Spleen (tissue), 11 donors: ENCODE measurements around the gene STXBP6. TPM values are rescaled to one million over a fixed set of nuclear protein-coding genes. Genes with fewer than 3 reads are reported as not detected.

Experiments
- DNase-seq: peaks from one replicate; pipeline ENCODE4 v3.0.0-alpha.2; 2020
- H3K27ac ChIP-seq, 8 donors: fragments of 200-600 bp; sonication (generic) in 7 of 8; 1 replicate in 4 of 8; 2 replicates in 4 of 8; pipeline versions ENCODE4 v1.5.0 to v1.8.0; 2016 to 2021; ENCODE audit warnings: inconsistent platforms in 4 of 8, mild to moderate bottlenecking in 4 of 8, moderate library complexity in 1 of 8
- H3K27me3 ChIP-seq, 7 donors: fragments of 200-600 bp; sonication (generic) in 6 of 7; replicated peaks in 1 of 7; 1 replicate in 4 of 7; 2 replicates in 3 of 7; pipeline versions ENCODE4 v1.5.0 to v1.8.0; 2016 to 2021; ENCODE audit warnings: inconsistent platforms in 3 of 7, mild to moderate bottlenecking in 1 of 7
- H3K36me3 ChIP-seq, 6 donors: fragments of 200-600 bp; sonication (generic) in 5 of 6; 1 replicate in 4 of 6; 2 replicates in 2 of 6; pipeline versions ENCODE4 v1.5.0 to v1.8.0; 2016 to 2021; ENCODE audit warnings: inconsistent platforms in 2 of 6
- H3K4me1 ChIP-seq, 6 donors: fragments of 200-600 bp; sonication (generic) in 5 of 6; 1 replicate in 3 of 6; 2 replicates in 3 of 6; pipeline versions ENCODE4 v1.5.0 to v1.8.0; 2016 to 2021; ENCODE audit warnings: inconsistent platforms in 3 of 6
- H3K4me3 ChIP-seq, 8 donors: fragments of 200-600 bp; sonication (generic) in 7 of 8; 1 replicate in 4 of 8; 2 replicates in 4 of 8; pipeline versions ENCODE4 v1.5.0 to v1.8.0; 2016 to 2021; ENCODE audit warnings: inconsistent platforms in 4 of 8, mild to moderate bottlenecking in 4 of 8, moderate library complexity in 2 of 8
- H3K9me3 ChIP-seq, 8 donors: fragments of 200-600 bp; sonication (generic) in 7 of 8; 1 replicate in 4 of 8; 2 replicates in 4 of 8; pipeline versions ENCODE4 v1.5.0 to v1.8.0; 2016 to 2021; ENCODE audit warnings: inconsistent platforms in 4 of 8
- POLR2A ChIP-seq, 3 donors: fragments of 450-650 bp; IDR thresholded peaks; one replicate each; pipeline ENCODE4 v1.5.1; 2017; ENCODE audit warnings: antibody characterized with exemption in 3 of 3, mild to moderate bottlenecking in 1 of 3
- POLR2AphosphoS5 ChIP-seq, 3 donors: sonication (generic); formaldehyde crosslinking; IDR thresholded peaks; one replicate each; pipeline ENCODE4 v1.5.1; 2017; ENCODE audit warnings: antibody characterized with exemption in 3 of 3
- WGBS, 5 donors: extraction: QIAGEN DNeasy Blood & Tissue Kit in 3 of 5; methylation state at CpG; one replicate each; pipeline versions ENCODE4 v1.1.5 to v1.1.7; 2013 to 2018; 5-methylcytosine and 5-hydroxymethylcytosine counted together
- intact Hi-C: fragments of 100-400 bp; cut with DNase I; formaldehyde crosslinking; loops from one replicate; pipeline ENCODE4 v1.15.0; 2023; ENCODE audit warnings: low total_unique reads
- polyA plus RNA-seq, 3 donors: library from polyadenylated mRNA; stranded (reverse); fragments of 200-250 nt; gene quantifications; one replicate each; pipeline ENCODE4 v1.2.1, GENCODE V29; 2013
- total RNA-seq, 7 donors: library from RNA; depleted of rRNA in 3 of 7; stranded (reverse); fragments of >200 nt in 3 of 7; fragmentation: NEBNext Ultra II Directional in 4 of 7; extraction: Animal tissue kit (Norgen Biotek cat#: 25700) in 4 of 7; gene quantifications; one replicate each; pipeline versions ENCODE4 v1.1.0 to v1.2.1, GENCODE V29; 2016 to 2021
- TF ChIP-seq, protein P1 (sequence below), 11 experiments: fragments of 200-600 bp in 7 of 11; fragments of 450-650 bp in 4 of 11; sonication (generic) in 4 of 11; IDR thresholded peaks in 8 of 11; conservative IDR thresholded peaks in 3 of 11; 1 replicate in 7 of 11; 2 replicates in 4 of 11; pipeline versions ENCODE4 v1.4.0 to v1.8.0; 2016 to 2021; ENCODE audit warnings: antibody characterized with exemption in 11 of 11, inconsistent platforms in 4 of 11, mild to moderate bottlenecking in 1 of 11
- donor health status: healthy with polysubstance abuse.
- donor health status: DM: no; HTN: no; CAD: no; lungs with moderate emphysema.
- donor health status: DM: no; HTN: no; CAD: no.
- donor health status: Bipolar disorder and iron deficiency.
- donor health status: healthy.
- donor health status: DM: no; HTN: no; CAD: no.
- donor health status: DM: yes; HTN: yes; CAD: no.

The STXBP6 gene
- total and polyA plus RNA-seq, 10 donors, result 0.76 to 1.4 (median 0.87) TPM

DNA sequence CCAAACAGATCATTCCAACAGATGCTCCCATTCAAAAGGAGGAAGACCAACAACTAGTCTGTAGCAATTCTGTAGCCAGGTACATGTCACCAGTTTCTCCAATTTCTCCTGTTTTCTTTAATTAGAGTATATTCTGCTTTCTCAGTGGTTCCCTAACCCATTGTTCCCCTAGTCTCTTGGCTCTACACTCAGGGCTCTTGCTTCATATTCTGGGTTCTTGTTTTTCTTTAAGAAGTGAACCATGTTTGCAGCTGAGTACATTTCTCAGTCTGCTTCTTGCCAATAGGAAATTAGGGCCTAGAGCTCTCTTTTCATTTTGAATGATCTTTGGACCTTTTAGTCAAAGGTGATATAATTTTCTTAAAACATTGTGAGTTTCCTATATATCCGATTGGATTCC, 29.4 kb upstream of the STXBP6 start:
- WGBS, 5 donors, result 91 to 100% (median 96%) methylated on average over 1 of the region's 1 CpG

GRCh38 chr14:25074099-25074685, 24.2 kb upstream of the STXBP6 start:
- no peak overlapping the region for H3K27ac ChIP-seq
- WGBS, 5 donors, result 78 to 87% (median 82%) methylated on average over 4 of the region's 4 CpGs
- TF ChIP-seq POLR2AphosphoS5 (IDR thresholded peaks at IDR 0.05) (no peak), POLR2A (IDR thresholded peaks at IDR 0.05) (no peak)
- TF ChIP-seq, protein P1, sequence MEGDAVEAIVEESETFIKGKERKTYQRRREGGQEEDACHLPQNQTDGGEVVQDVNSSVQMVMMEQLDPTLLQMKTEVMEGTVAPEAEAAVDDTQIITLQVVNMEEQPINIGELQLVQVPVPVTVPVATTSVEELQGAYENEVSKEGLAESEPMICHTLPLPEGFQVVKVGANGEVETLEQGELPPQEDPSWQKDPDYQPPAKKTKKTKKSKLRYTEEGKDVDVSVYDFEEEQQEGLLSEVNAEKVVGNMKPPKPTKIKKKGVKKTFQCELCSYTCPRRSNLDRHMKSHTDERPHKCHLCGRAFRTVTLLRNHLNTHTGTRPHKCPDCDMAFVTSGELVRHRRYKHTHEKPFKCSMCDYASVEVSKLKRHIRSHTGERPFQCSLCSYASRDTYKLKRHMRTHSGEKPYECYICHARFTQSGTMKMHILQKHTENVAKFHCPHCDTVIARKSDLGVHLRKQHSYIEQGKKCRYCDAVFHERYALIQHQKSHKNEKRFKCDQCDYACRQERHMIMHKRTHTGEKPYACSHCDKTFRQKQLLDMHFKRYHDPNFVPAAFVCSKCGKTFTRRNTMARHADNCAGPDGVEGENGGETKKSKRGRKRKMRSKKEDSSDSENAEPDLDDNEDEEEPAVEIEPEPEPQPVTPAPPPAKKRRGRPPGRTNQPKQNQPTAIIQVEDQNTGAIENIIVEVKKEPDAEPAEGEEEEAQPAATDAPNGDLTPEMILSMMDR (IDR thresholded peaks at IDR 0.05 in 8 of 11, conservative IDR thresholded peaks at IDR 0.05 in 3 of 11), result no peak
- intact Hi-C loops, result no loop called here
- H3K9me3 ChIP-seq, result no peaks in the 10 kb centered on the region
- no peaks in the 10 kb centered on the region for H3K4me1 ChIP-seq
- no peak overlapping the region for H3K4me3 ChIP-seq
- DNase-seq, result no peak
- no peaks in the 10 kb centered on the region for H3K36me3 ChIP-seq
- no peaks in the 10 kb centered on the region for H3K27me3 ChIP-seq

More for the DNA sequence above, 29.4 kb upstream of the STXBP6 start:
- Histone ChIP-seq H3K4me1 (no peaks in the 10 kb centered on the region), H3K27ac (no peak overlapping the region), H3K36me3 (no peaks in the 10 kb centered on the region), H3K27me3 (peaks cover 0 to 6% (median 0%) of the 10 kb centered on the region in 7 donors), H3K9me3 (no peaks in the 10 kb centered on the region), H3K4me3 (no peak overlapping the region)
- intact Hi-C loops, result no loop called here
- no peak for DNase-seq
- TF ChIP-seq POLR2AphosphoS5 (IDR thresholded peaks at IDR 0.05), result no peak
- TF ChIP-seq POLR2A (IDR thresholded peaks at IDR 0.05), result no peak
- TF ChIP-seq, protein P1 (IDR thresholded peaks at IDR 0.05 in 8 of 11, conservative IDR thresholded peaks at IDR 0.05 in 3 of 11), result no peak

GRCh38 chr14:25069879-25070278, 19.9 kb upstream of the STXBP6 start:
- intact Hi-C loops, result no loop called here
- no peaks in the 10 kb centered on the region for H3K9me3 ChIP-seq
- H3K27ac ChIP-seq, result no peak overlapping the region
- DNase-seq, result no peak
- TF ChIP-seq POLR2A (IDR thresholded peaks at IDR 0.05), result no peak
- TF ChIP-seq, protein P1 (IDR thresholded peaks at IDR 0.05 in 8 of 11, conservative IDR thresholded peaks at IDR 0.05 in 3 of 11), result no peak
- no peak for TF ChIP-seq POLR2AphosphoS5 (IDR thresholded peaks at IDR 0.05)
- H3K36me3 ChIP-seq, result no peaks in the 10 kb centered on the region
- H3K27me3 ChIP-seq, result peaks cover 0 to 6% (median 0%) of the 10 kb centered on the region in 7 donors
- no peak overlapping the region for H3K4me3 ChIP-seq
- H3K4me1 ChIP-seq, result no peaks in the 10 kb centered on the region
- 79 to 94% (median 86%) methylated on average over 7 of the region's 7 CpGs for WGBS, 5 donors

- no peak overlapping the region for H3K27ac ChIP-seq
- H3K9me3 ChIP-seq, result no peaks in the 10 kb centered on the region
- no peaks in the 10 kb centered on the region for H3K36me3 ChIP-seq
- peaks cover 0 to 13% (median 0%) of the 10 kb centered on the region in 7 donors for H3K27me3 ChIP-seq
- no peak overlapping the region for H3K4me3 ChIP-seq
- H3K4me1 ChIP-seq, result no peaks in the 10 kb centered on the region
- 73 to 79% (median 77%) methylated on average over 2 of the region's 2 CpGs for WGBS, 5 donors
- DNase-seq, result no peak
- intact Hi-C loops, result no loop called here
- TF ChIP-seq POLR2A (IDR thresholded peaks at IDR 0.05) (no peak), POLR2AphosphoS5 (IDR thresholded peaks at IDR 0.05) (no peak)
- TF ChIP-seq, protein P1 (IDR thresholded peaks at IDR 0.05 in 8 of 11, conservative IDR thresholded peaks at IDR 0.05 in 3 of 11), result no peak
These were observed 17.7 kb upstream of the STXBP6 start for GRCh38 chr14:25067600-25067999.
